Measurements from ENCODE around the gene FAM20C. TPM values are rescaled to one million over a fixed set of nuclear protein-coding genes. Genes with fewer than 3 reads are reported as not detected.
A peak's percentile ranks its signal among the peaks of the same experiment; 100 is the strongest.
"Not testable (repeated sequence)": the region's sequence is repeated elsewhere in the genome, so short reads cannot be mapped to it uniquely, and the experiment has no call there.

FAM20C gene
- polyA plus RNA-seq, 2 donors, result 6.9 to 11.5 TPM

DNA sequence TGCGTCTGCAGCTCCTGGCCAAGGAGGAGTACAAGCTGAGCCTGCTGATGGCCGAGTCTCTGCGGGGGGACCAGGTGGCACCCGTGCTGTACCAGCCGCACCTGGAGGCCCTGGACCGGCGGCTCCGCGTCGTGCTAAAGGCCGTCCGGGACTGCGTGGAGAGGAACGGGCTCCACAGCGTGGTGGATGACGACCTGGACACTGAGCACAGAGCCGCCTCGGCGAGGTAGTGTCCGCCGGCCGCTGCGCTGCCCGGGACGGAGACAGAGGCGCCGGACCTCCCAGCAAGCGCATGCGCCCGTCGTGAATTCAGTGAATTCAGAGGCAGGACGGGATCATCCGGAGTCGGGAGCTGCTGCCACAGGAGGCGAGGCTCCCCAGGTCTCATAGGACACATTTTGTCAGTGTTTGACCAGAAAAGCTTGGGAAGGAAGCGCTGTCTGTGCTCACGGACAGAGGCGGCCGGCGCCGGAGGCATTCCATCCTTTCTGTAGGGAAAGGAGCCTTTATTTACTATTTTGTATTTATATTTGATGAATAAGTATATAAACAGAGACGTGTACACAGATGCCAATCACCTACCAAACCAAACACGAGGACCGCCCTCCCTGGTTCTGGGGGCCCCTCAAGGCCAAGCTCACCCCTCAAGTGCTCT is 67.5 kb downstream of the FAM20C start:
- Histone ChIP-seq H3K27me3 (ENCODE audit: control insufficient read depth in 1 of 2, insufficient read depth in 2 of 2, low read length in 2 of 2) (no peaks in the 10 kb centered on the region), H3K4me3 (ENCODE audit: low read depth in 1 of 2, low read length in 2 of 2) (no peak overlapping the region), H3K9me3 (ENCODE audit: control insufficient read depth in 2 of 2, insufficient read depth in 1 of 2, low read depth in 1 of 2, low read length in 1 of 2) (peaks cover 14 to 16% of the 10 kb centered on the region in 2 donors), H3K36me3 (ENCODE audit: control insufficient read depth in 2 of 2, insufficient read depth in 2 of 2, low read length in 1 of 2) (peaks cover 0 to 41% of the 10 kb centered on the region in 2 donors), H3K4me1 (ENCODE audit: control insufficient read depth in 2 of 2, insufficient read depth in 2 of 2, low read length in 1 of 2) (no peaks in the 10 kb centered on the region), H3K27ac (ENCODE audit: low read depth in 2 of 2, low read length in 1 of 2) (no peak overlapping the region)
- WGBS, 2 donors, result 91 to 93% methylated on average over 44 of the region's 44 CpGs

DNA sequence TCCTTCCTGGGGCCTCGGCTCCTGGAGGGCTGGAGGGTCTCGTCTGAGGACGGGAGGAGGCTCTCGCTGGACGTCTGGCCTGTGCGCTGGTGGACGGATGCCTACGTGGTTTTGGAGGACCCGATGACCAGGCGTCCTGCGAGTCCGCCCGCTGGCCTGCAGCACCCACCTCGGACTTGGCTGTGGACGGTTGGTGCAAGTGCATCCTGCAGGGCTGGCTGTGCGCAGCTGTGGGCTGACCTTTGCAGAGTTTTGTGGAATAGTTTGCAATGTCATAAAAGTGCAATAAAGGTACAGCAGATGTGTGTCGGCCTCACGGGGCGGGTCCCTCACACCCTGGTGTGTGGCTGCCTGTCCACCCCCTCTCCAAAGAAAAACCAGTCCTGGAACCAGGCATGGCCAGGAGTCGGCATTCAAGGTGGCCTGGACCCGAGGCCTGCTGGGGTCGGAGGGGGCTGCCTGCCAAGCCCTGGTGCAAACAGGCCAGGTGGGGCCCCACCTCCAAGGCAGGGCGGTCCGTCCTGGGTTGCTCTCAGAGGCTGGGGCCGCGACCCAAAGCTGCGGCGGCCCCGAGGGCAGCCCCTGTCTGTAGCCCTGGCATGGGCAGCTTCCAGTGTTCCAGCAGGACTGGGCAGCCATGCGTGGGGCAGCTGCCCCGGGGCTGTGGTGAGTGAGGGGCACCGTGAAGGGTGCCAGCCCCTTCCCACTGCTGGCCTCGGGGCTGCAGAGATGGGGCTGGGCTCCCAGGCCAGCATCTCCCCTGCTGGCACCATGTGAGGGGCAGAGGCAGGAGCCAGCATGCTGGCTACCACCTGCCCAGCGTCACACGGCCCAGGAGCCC is 68.3 kb downstream of the FAM20C start:
- H3K4me3 ChIP-seq (ENCODE audit: low read depth in 1 of 2, low read length in 2 of 2), result no peak overlapping the region
- peaks cover 0 to 39% of the 10 kb centered on the region in 2 donors for H3K36me3 ChIP-seq (ENCODE audit: control insufficient read depth in 2 of 2, insufficient read depth in 2 of 2, low read length in 1 of 2)
- no peak overlapping the region for H3K27ac ChIP-seq (ENCODE audit: low read depth in 2 of 2, low read length in 1 of 2)

DNA sequence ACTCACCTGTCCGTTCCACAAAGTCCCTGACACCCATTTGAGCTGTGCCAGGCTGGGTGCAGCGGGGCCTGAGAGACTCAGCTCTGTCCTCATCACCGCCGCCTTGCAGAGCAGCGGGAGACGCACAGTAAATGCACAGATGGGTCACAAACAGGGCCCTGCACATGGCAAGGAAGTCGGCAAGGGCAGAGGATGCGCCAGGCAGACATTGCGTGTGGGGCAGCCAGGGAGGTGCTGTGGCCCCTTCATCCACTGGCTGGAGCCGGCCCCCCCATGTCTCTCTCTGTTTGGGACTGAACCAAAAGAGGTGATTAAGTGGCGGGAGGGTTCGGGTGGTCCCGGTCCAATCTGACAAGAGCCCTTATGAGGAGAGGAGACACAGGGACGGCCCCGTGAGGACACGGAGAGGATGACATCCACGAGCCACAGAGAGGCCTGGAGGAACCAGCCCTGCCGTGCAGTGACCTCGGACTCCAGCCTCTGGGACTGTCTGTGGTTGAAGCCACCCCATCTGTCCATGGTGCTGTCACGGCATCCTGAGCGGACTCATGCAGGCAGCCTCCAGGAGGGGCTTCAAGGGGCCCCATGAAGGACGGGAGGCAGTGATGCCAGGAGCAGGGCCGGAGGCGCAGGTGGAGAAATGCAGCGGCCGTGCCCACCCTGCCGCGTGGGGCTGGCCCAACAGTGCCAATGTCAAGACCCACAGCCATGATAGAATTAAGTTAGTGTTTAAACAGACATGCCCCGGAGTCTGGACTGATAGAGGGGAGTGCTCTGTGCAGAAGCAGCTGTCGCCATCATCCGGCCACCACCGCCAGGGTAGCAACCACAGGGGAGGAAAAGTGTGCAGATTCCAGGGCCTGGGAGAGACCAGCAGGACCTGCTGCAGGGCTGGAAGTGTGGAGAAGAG is 69.2 kb downstream of the FAM20C start:
- H3K4me3 ChIP-seq (ENCODE audit: low read depth in 1 of 2, low read length in 2 of 2), result no peak overlapping the region
- H3K4me1 ChIP-seq (ENCODE audit: control insufficient read depth in 2 of 2, insufficient read depth in 2 of 2, low read length in 1 of 2), result no peaks in the 10 kb centered on the region

More for the DNA sequence above, 68.3 kb downstream of the FAM20C start:
- 92 to 93% methylated on average over 34 to 35 of the region's 35 CpGs for WGBS, 2 donors
- no peaks in the 10 kb centered on the region for H3K4me1 ChIP-seq (ENCODE audit: control insufficient read depth in 2 of 2, insufficient read depth in 2 of 2, low read length in 1 of 2)
- H3K27me3 ChIP-seq (ENCODE audit: control insufficient read depth in 1 of 2, insufficient read depth in 2 of 2, low read length in 2 of 2), result no peaks in the 10 kb centered on the region
- H3K9me3 ChIP-seq (ENCODE audit: control insufficient read depth in 2 of 2, insufficient read depth in 1 of 2, low read depth in 1 of 2, low read length in 1 of 2), result peaks cover 14 to 16% of the 10 kb centered on the region in 2 donors

DNA sequence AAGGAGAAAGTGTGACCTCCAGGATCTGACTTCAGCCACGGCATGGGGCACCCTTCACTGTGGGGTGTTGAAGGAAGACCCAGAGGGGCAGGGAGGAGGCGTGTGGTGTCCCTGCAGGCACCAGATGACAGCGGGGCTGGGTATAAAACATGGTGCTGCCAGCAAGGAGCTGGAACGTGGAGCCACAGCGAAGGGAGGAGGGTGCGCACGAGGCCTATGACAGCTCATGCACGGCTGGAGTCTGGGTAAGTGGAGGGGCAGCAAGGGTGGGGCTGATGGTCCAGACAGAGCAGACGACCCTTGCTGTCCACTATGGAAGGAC is 69.8 kb downstream of the FAM20C start:
- Histone ChIP-seq H3K4me1 (ENCODE audit: control insufficient read depth in 2 of 2, insufficient read depth in 2 of 2, low read length in 1 of 2) (no peaks in the 10 kb centered on the region), H3K27me3 (ENCODE audit: control insufficient read depth in 1 of 2, insufficient read depth in 2 of 2, low read length in 2 of 2) (no peaks in the 10 kb centered on the region), H3K4me3 (ENCODE audit: low read depth in 1 of 2, low read length in 2 of 2) (no peak overlapping the region), H3K9me3 (ENCODE audit: control insufficient read depth in 2 of 2, insufficient read depth in 1 of 2, low read depth in 1 of 2, low read length in 1 of 2) (peaks cover 14 to 16% of the 10 kb centered on the region in 2 donors), H3K27ac (ENCODE audit: low read depth in 2 of 2, low read length in 1 of 2) (no peak overlapping the region), H3K36me3 (ENCODE audit: control insufficient read depth in 2 of 2, insufficient read depth in 2 of 2, low read length in 1 of 2) (peaks cover 0 to 25% of the 10 kb centered on the region in 2 donors)
- WGBS, 2 donors, result 96 to 98% methylated on average over 9 of the region's 9 CpGs

More for the DNA sequence above, 69.2 kb downstream of the FAM20C start:
- H3K27ac ChIP-seq (ENCODE audit: low read depth in 2 of 2, low read length in 1 of 2), result no peak overlapping the region
- WGBS, 2 donors, result 92 to 95% methylated on average over 32 of the region's 32 CpGs
- peaks cover 14 to 16% of the 10 kb centered on the region in 2 donors for H3K9me3 ChIP-seq (ENCODE audit: control insufficient read depth in 2 of 2, insufficient read depth in 1 of 2, low read depth in 1 of 2, low read length in 1 of 2)
- H3K36me3 ChIP-seq (ENCODE audit: control insufficient read depth in 2 of 2, insufficient read depth in 2 of 2, low read length in 1 of 2), result peaks cover 0 to 30% of the 10 kb centered on the region in 2 donors
- H3K27me3 ChIP-seq (ENCODE audit: control insufficient read depth in 1 of 2, insufficient read depth in 2 of 2, low read length in 2 of 2), result no peaks in the 10 kb centered on the region

DNA sequence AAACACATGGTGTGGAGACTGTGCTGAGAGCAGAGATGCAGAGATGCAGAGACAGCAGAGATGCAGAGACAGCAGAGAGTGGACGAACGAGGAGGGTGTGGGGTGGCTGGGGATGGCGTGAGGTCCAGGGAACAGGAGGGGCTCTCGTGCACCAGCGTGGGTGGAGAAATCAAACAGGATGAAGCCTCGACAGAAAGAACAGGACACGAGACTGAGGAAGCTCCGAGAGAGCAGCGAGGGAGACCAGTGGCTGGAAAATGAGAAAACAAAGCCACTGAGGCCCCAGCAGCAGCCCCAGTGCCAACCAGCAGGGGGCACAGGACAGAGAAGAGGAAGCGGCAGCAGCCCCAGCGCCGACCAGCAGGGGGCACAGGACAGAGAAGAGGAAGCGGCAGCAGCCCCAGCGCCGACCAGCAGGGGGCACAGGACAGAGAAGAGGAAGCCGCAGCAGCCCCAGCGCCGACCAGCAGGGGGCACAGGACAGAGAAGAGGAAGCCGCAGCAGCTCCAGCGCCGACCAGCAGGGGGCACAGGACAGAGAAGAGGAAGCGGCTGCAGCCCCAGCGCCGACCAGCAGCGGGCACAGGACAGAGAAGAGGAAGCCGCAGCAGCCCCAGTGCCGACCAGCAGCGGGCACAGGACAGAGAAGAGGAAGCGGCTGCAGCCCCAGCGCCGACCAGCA is 70.4 kb downstream of the FAM20C start:
- peaks cover 0 to 25% of the 10 kb centered on the region in 2 donors for H3K36me3 ChIP-seq (ENCODE audit: control insufficient read depth in 2 of 2, insufficient read depth in 2 of 2, low read length in 1 of 2)
- not testable (repeated sequence) for H3K4me3 ChIP-seq (ENCODE audit: low read depth in 1 of 2, low read length in 2 of 2); H3K4me1 ChIP-seq (ENCODE audit: control insufficient read depth in 2 of 2, insufficient read depth in 2 of 2, low read length in 1 of 2); H3K27me3 ChIP-seq (ENCODE audit: control insufficient read depth in 1 of 2, insufficient read depth in 2 of 2, low read length in 2 of 2); H3K27ac ChIP-seq (ENCODE audit: low read depth in 2 of 2, low read length in 1 of 2)
- H3K9me3 ChIP-seq (ENCODE audit: control insufficient read depth in 2 of 2, insufficient read depth in 1 of 2, low read depth in 1 of 2, low read length in 1 of 2), result peaks cover 14 to 16% of the 10 kb centered on the region in 2 donors
- 74 to 82% methylated on average over 18 to 29 of the region's 31 CpGs for WGBS, 2 donors

DNA sequence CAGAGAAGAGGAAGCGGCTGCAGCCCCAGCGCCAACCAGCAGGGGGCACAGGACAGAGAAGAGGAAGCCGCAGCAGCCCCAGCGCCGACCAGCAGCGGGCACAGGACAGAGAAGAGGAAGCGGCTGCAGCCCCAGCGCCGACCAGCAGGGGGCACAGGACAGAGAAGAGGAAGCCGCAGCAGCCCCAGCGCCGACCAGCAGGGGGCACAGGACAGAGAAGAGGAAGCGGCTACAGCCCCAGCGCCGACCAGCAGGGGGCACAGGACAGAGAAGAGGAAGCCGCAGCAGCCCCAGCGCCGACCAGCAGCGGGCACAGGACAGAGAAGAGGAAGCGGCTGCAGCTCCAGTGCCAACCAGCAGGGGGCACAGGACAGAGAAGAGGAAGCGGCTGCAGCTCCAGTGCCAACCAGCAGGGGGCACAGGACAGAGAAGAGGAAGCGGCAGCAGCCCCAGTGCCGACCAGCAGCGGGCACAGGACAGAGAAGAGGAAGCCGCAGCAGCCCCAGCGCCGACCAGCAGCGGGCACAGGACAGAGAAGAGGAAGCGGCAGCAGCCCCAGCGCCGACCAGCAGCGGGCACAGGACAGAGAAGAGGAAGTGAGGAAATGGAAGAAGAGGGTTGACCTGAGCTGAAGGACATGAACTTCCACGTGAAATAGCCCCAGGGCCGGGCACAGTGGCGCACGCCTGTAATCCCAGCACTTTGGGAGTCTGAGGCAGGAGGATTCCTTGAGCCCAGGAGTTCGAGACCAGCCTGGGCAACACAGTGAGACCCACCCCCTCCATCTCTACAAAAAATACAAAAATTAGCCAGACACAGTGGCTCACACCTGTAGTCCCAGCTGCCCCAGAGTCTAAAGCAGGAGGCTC is 71.3 kb downstream of the FAM20C start:
- not testable (repeated sequence) for H3K27ac ChIP-seq (ENCODE audit: low read depth in 2 of 2, low read length in 1 of 2); H3K27me3 ChIP-seq (ENCODE audit: control insufficient read depth in 1 of 2, insufficient read depth in 2 of 2, low read length in 2 of 2); H3K4me1 ChIP-seq (ENCODE audit: control insufficient read depth in 2 of 2, insufficient read depth in 2 of 2, low read length in 1 of 2); H3K4me3 ChIP-seq (ENCODE audit: low read depth in 1 of 2, low read length in 2 of 2)
- H3K9me3 ChIP-seq (ENCODE audit: control insufficient read depth in 2 of 2, insufficient read depth in 1 of 2, low read depth in 1 of 2, low read length in 1 of 2), result peaks cover 14 to 16% of the 10 kb centered on the region in 2 donors
- H3K36me3 ChIP-seq (ENCODE audit: control insufficient read depth in 2 of 2, insufficient read depth in 2 of 2, low read length in 1 of 2), result peaks cover 0 to 21% of the 10 kb centered on the region in 2 donors
- 77 to 78% methylated on average over 12 to 29 of the region's 37 CpGs for WGBS, 2 donors

DNA sequence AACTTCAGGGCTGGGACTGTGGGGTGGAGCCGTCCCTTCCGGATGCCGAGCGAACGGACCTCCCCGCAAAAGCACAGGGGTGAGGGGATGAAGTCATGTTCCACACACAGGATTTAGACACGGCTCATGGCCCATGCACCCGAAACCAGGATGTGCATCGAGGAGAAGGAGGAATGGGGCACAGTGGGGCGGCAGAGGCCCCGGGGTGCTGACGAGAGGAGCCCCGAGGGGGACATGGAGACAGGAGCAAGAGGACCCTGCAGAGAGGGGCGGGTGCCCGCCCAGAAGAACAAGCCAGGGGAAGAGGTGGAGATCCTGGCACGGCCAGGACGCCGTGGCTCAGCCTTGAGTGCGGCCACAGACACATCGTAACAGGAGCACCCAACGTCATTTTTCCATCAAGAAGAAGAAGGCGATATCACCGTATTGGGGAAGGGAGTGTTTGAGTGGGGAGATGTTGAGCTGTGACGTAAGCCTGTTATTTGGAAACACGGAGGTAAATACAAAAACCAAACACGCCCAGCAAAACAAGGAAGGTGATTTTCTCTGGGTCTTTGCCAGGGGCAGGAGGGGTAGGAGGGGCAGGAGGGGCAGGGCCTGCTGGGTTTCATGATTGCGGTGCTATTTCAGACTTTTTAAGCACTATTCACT is 72.3 kb downstream of the FAM20C start:
- H3K36me3 ChIP-seq (ENCODE audit: control insufficient read depth in 2 of 2, insufficient read depth in 2 of 2, low read length in 1 of 2), result peaks cover 0 to 14% of the 10 kb centered on the region in 2 donors
- peaks cover 14 to 16% of the 10 kb centered on the region in 2 donors for H3K9me3 ChIP-seq (ENCODE audit: control insufficient read depth in 2 of 2, insufficient read depth in 1 of 2, low read depth in 1 of 2, low read length in 1 of 2)
- no peak overlapping the region for H3K4me3 ChIP-seq (ENCODE audit: low read depth in 1 of 2, low read length in 2 of 2)
- H3K4me1 ChIP-seq (ENCODE audit: control insufficient read depth in 2 of 2, insufficient read depth in 2 of 2, low read length in 1 of 2), result no peaks in the 10 kb centered on the region
- WGBS, 2 donors, result 40 to 45% methylated on average over 27 of the region's 27 CpGs
- no peaks in the 10 kb centered on the region for H3K27me3 ChIP-seq (ENCODE audit: control insufficient read depth in 1 of 2, insufficient read depth in 2 of 2, low read length in 2 of 2)
- H3K27ac ChIP-seq (ENCODE audit: low read depth in 2 of 2, low read length in 1 of 2), result peak overlapping the region in 1 of 2 donors; percentile 44

Measured in esophagus (tissue), 2 donors.